Measurements from ENCODE around the gene NANOG.
"Not testable (repeated sequence)": the region's sequence is repeated elsewhere in the genome, so short reads cannot be mapped to it uniquely, and the experiment has no call there.

The NANOG gene

GRCh38 chr12:7835766-7836165, 46.6 kb downstream of the NANOG start:
- Histone ChIP-seq H3K27ac (ENCODE audit: low read depth, low read length, poor library complexity, severe bottlenecking) (no peak overlapping the region), H3K4me2 (ENCODE audit: low read length) (no peak overlapping the region)

DNA sequence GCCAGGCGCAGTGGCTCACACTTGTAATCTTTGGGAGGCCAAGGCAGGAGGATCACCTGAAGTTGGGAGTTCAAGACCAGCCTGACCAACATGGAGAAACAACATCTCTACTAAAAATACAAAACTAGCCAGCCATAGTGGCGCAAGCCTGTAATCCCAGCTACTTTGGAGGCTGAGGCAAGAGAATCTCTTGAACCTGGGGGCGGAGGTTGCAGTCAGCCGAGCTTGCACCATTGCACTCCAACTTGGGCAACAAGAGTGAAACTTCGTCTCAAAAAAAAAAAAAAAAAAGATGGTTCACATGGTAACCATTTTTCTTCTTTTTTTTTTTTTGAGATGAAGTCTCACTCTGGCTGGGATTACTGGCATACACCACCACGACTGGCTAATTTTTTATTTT, 48.2 kb downstream of the NANOG start:
- no peaks in the 10 kb centered on the region for H4K20me1 ChIP-seq (ENCODE audit: insufficient read depth, low read length)
- H3K9me3 ChIP-seq (ENCODE audit: low read length) = no peaks in the 10 kb centered on the region
- no peak overlapping the region for H3K27ac ChIP-seq (ENCODE audit: low read depth, low read length, poor library complexity, severe bottlenecking)
- H3K4me2 ChIP-seq (ENCODE audit: low read length) = no peak overlapping the region
- no peak overlapping the region for H3K4me3 ChIP-seq (ENCODE audit: low read depth, low read length, poor library complexity, severe bottlenecking)
- H3K9ac ChIP-seq (ENCODE audit: low read length) = no peak overlapping the region
- H3K9me2 ChIP-seq (ENCODE audit: low read depth, low read length) = no peaks in the 10 kb centered on the region
- no peak for TF ChIP-seq EZH2 (IDR thresholded peaks at IDR 0.05; ENCODE audit: borderline replicate concordance, low read length)
- TF ChIP-seq, protein P1, sequence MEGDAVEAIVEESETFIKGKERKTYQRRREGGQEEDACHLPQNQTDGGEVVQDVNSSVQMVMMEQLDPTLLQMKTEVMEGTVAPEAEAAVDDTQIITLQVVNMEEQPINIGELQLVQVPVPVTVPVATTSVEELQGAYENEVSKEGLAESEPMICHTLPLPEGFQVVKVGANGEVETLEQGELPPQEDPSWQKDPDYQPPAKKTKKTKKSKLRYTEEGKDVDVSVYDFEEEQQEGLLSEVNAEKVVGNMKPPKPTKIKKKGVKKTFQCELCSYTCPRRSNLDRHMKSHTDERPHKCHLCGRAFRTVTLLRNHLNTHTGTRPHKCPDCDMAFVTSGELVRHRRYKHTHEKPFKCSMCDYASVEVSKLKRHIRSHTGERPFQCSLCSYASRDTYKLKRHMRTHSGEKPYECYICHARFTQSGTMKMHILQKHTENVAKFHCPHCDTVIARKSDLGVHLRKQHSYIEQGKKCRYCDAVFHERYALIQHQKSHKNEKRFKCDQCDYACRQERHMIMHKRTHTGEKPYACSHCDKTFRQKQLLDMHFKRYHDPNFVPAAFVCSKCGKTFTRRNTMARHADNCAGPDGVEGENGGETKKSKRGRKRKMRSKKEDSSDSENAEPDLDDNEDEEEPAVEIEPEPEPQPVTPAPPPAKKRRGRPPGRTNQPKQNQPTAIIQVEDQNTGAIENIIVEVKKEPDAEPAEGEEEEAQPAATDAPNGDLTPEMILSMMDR (IDR thresholded peaks at IDR 0.05; ENCODE audit: low read length) = no peak
- H3K79me2 ChIP-seq (ENCODE audit: insufficient read depth, low read length) = no peaks in the 10 kb centered on the region
- H3K36me3 ChIP-seq (ENCODE audit: insufficient read depth, low read length) = no peaks in the 10 kb centered on the region
- no peaks in the 10 kb centered on the region for H3F3A ChIP-seq (ENCODE audit: insufficient read depth, low read length)
- H3K4me1 ChIP-seq (ENCODE audit: insufficient read depth, low read length, severe bottlenecking) = no peaks in the 10 kb centered on the region
- H2AFZ ChIP-seq (ENCODE audit: low read length) = no peak overlapping the region
- H3K27me3 ChIP-seq (ENCODE audit: insufficient read depth, low read length) = no peaks in the 10 kb centered on the region

More at GRCh38 chr12:7835766-7836165, 46.6 kb downstream of the NANOG start:
- no peaks in the 10 kb centered on the region for H3F3A ChIP-seq (ENCODE audit: insufficient read depth, low read length)
- no peak overlapping the region for H3K9ac ChIP-seq (ENCODE audit: low read length)
- H3K27me3 ChIP-seq (ENCODE audit: insufficient read depth, low read length) = no peaks in the 10 kb centered on the region
- no peaks in the 10 kb centered on the region for H3K9me2 ChIP-seq (ENCODE audit: low read depth, low read length)
- H2AFZ ChIP-seq (ENCODE audit: low read length) = no peak overlapping the region
- H3K79me2 ChIP-seq (ENCODE audit: insufficient read depth, low read length) = no peaks in the 10 kb centered on the region
- no peaks in the 10 kb centered on the region for H3K4me1 ChIP-seq (ENCODE audit: insufficient read depth, low read length, severe bottlenecking)
- no peaks in the 10 kb centered on the region for H3K9me3 ChIP-seq (ENCODE audit: low read length)
- no peak overlapping the region for H3K4me3 ChIP-seq (ENCODE audit: low read depth, low read length, poor library complexity, severe bottlenecking)
- TF ChIP-seq, protein P1 (IDR thresholded peaks at IDR 0.05; ENCODE audit: low read length) = no peak
- TF ChIP-seq EZH2 (IDR thresholded peaks at IDR 0.05; ENCODE audit: borderline replicate concordance, low read length) = no peak
- no peaks in the 10 kb centered on the region for H3K36me3 ChIP-seq (ENCODE audit: insufficient read depth, low read length)
- no peaks in the 10 kb centered on the region for H4K20me1 ChIP-seq (ENCODE audit: insufficient read depth, low read length)

DNA sequence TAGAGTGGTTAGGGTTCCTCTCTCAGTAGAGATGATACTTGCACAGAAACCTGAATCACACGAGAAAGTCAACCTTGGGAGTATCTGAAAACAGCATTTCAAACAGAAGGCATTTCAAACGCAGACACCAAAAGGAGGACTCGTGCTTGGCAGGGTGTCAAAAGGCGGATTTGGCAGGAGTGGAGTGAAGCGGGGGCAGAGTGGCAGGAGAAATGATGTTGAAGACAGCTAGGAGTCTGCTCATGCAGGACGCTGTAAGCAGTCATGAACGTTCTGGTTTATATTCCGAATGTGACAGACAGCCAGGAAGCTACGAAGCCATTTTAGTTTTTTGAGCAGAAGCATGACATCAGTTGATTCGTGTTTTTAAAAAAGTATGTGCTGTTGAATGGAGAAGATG, 50.0 kb downstream of the NANOG start:
- not testable (repeated sequence) for H3F3A ChIP-seq (ENCODE audit: insufficient read depth, low read length); H3K9ac ChIP-seq (ENCODE audit: low read length); H3K27ac ChIP-seq (ENCODE audit: low read depth, low read length, poor library complexity, severe bottlenecking); H3K4me3 ChIP-seq (ENCODE audit: low read depth, low read length, poor library complexity, severe bottlenecking); H4K20me1 ChIP-seq (ENCODE audit: insufficient read depth, low read length); H3K4me1 ChIP-seq (ENCODE audit: insufficient read depth, low read length, severe bottlenecking); H3K79me2 ChIP-seq (ENCODE audit: insufficient read depth, low read length); H3K9me3 ChIP-seq (ENCODE audit: low read length); H3K27me3 ChIP-seq (ENCODE audit: insufficient read depth, low read length); H3K9me2 ChIP-seq (ENCODE audit: low read depth, low read length); H2AFZ ChIP-seq (ENCODE audit: low read length); H3K36me3 ChIP-seq (ENCODE audit: insufficient read depth, low read length); H3K4me2 ChIP-seq (ENCODE audit: low read length)

- H3F3A ChIP-seq (ENCODE audit: insufficient read depth, low read length); H3K27ac ChIP-seq (ENCODE audit: low read depth, low read length, poor library complexity, severe bottlenecking); H3K27me3 ChIP-seq (ENCODE audit: insufficient read depth, low read length); H3K9ac ChIP-seq (ENCODE audit: low read length); H3K4me2 ChIP-seq (ENCODE audit: low read length); H4K20me1 ChIP-seq (ENCODE audit: insufficient read depth, low read length); H3K79me2 ChIP-seq (ENCODE audit: insufficient read depth, low read length); H3K4me1 ChIP-seq (ENCODE audit: insufficient read depth, low read length, severe bottlenecking); H3K9me3 ChIP-seq (ENCODE audit: low read length); H2AFZ ChIP-seq (ENCODE audit: low read length); H3K36me3 ChIP-seq (ENCODE audit: insufficient read depth, low read length); H3K4me3 ChIP-seq (ENCODE audit: low read depth, low read length, poor library complexity, severe bottlenecking); H3K9me2 ChIP-seq (ENCODE audit: low read depth, low read length): not testable (repeated sequence)
These were observed 50.6 kb downstream of the NANOG start for GRCh38 chr12:7839848-7840247.

DNA sequence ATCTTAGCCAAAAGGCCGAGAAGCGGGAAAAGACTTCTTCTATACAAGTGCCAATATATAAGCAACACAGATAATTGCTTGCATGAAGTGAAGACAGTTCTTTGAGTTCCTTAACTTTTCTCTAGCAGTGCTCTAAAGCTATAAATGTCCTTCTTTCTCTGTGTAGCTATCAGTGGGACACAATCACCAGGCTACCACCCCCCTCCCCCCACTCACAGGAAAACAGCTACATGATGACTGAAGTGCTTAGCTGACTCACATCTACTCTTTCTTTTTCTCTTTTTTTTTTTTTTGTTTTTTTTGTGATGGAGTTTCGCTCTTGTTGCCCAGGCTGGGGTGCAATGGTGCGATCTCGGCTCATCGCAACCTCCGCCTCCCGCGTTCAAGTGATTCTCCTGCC, 53.2 kb downstream of the NANOG start:
- H3K9ac ChIP-seq (ENCODE audit: low read length); H3K4me3 ChIP-seq (ENCODE audit: low read depth, low read length, poor library complexity, severe bottlenecking); H3K9me3 ChIP-seq (ENCODE audit: low read length); H3K27me3 ChIP-seq (ENCODE audit: insufficient read depth, low read length); H4K20me1 ChIP-seq (ENCODE audit: insufficient read depth, low read length); H3K36me3 ChIP-seq (ENCODE audit: insufficient read depth, low read length); H3F3A ChIP-seq (ENCODE audit: insufficient read depth, low read length); H2AFZ ChIP-seq (ENCODE audit: low read length); H3K4me1 ChIP-seq (ENCODE audit: insufficient read depth, low read length, severe bottlenecking); H3K4me2 ChIP-seq (ENCODE audit: low read length); H3K27ac ChIP-seq (ENCODE audit: low read depth, low read length, poor library complexity, severe bottlenecking); H3K79me2 ChIP-seq (ENCODE audit: insufficient read depth, low read length); H3K9me2 ChIP-seq (ENCODE audit: low read depth, low read length): not testable (repeated sequence)

DNA sequence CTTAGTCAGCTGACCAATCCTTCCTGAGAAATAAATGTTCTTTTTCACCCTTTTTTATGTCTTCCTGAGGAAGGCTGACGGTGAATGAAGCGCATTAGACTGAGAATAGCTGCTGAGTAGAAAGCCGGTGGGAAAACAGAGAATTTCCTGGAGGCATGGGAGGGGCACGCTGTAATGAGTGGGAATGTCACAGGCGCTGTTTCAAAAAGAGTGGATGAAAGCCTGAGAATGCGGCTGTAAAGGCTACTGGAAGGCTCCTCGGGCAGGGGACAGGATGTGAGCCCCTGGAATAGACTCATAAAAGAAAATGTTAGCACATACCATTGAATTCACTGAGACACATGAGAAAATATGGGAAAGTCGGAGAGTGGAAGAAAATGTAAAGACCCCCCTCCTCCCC, 53.9 kb downstream of the NANOG start:
- H2AFZ ChIP-seq (ENCODE audit: low read length); H3K27ac ChIP-seq (ENCODE audit: low read depth, low read length, poor library complexity, severe bottlenecking); H3K9me2 ChIP-seq (ENCODE audit: low read depth, low read length); H3K4me1 ChIP-seq (ENCODE audit: insufficient read depth, low read length, severe bottlenecking); H3K79me2 ChIP-seq (ENCODE audit: insufficient read depth, low read length); H3F3A ChIP-seq (ENCODE audit: insufficient read depth, low read length); H3K4me3 ChIP-seq (ENCODE audit: low read depth, low read length, poor library complexity, severe bottlenecking); H3K9ac ChIP-seq (ENCODE audit: low read length); H4K20me1 ChIP-seq (ENCODE audit: insufficient read depth, low read length); H3K4me2 ChIP-seq (ENCODE audit: low read length); H3K36me3 ChIP-seq (ENCODE audit: insufficient read depth, low read length); H3K27me3 ChIP-seq (ENCODE audit: insufficient read depth, low read length); H3K9me3 ChIP-seq (ENCODE audit: low read length): not testable (repeated sequence)

Measured in OCI-LY1 (cell line).